ENCODE data around the gene PTPRZ1.

GRCh38 chr7:121940918-121941317 lies 68.0 kb downstream of the PTPRZ1 start:
- TF ChIP-seq EZH2 (IDR thresholded peaks at IDR 0.05; ENCODE audit: low read depth, low read length, severe bottlenecking) (no peak), CTCF (IDR thresholded peaks at IDR 0.05; ENCODE audit: control extremely low read depth in 1 of 3, insufficient read depth in 1 of 3, low read depth in 1 of 3, low read length in 3 of 3) (no peak), MAFK (IDR thresholded peaks at IDR 0.05; ENCODE audit: low read depth, low read length) (no peak), SRF (IDR thresholded peaks at IDR 0.05; ENCODE audit: low read depth, low read length) (no peak), POLR2A (IDR thresholded peaks at IDR 0.05; ENCODE audit: control extremely low read depth in 1 of 2, low read depth in 2 of 2, low read length in 2 of 2) (no peak), TAF1 (IDR thresholded peaks at IDR 0.05; ENCODE audit: low read depth, low read length) (no peak), POLR2AphosphoS5 (IDR thresholded peaks at IDR 0.05; ENCODE audit: low read depth, low read length) (no peak)

Measured in H1 (cell line).